ENCODE data around the gene GTF3C1. TPM values are rescaled to one million over a fixed set of nuclear protein-coding genes. Genes with fewer than 3 reads are reported as not detected.
A peak's percentile ranks its signal among the peaks of the same experiment; 100 is the strongest.

Gene GTF3C1
- total RNA-seq, 3 donors from 2014 or later = 31.2 to 44.6 (median 37.4) TPM

- DNase-seq (ENCODE audit: low spot score in 2 of 2) = no peak
- H3K4me1 ChIP-seq = peaks cover 4 to 5% of the 10 kb centered on the region in 2 donors
- H3K4me3 ChIP-seq = peak overlapping the region in 1 of 3 donors; percentile 23
- no peaks in the 10 kb centered on the region for H3K36me3 ChIP-seq
- H3K9me3 ChIP-seq = no peaks in the 10 kb centered on the region
- TF ChIP-seq POLR2AphosphoS5 (IDR thresholded peaks at IDR 0.05) = no peak
- no peak for TF ChIP-seq CTCF (IDR thresholded peaks at IDR 0.05)
- H3K27ac ChIP-seq = no peak overlapping the region
- intact Hi-C loops (cut with DNase I; ENCODE audit: low total_unique reads) = no loop called here
- no peaks in the 10 kb centered on the region for H3K27me3 ChIP-seq
Measured at GRCh38 chr16:27547134-27547533, 2.6 kb downstream of the GTF3C1 start.

- no peak for DNase-seq (ENCODE audit: low spot score in 2 of 2)
Measured at GRCh38 chr16:27544671-27545070, 5.0 kb downstream of the GTF3C1 start.

GRCh38 chr16:27543801-27544200, 5.9 kb downstream of the GTF3C1 start:
- H3K4me1 ChIP-seq = no peaks in the 10 kb centered on the region
- no peak overlapping the region for H3K27ac ChIP-seq
- no peak for DNase-seq (ENCODE audit: low spot score in 2 of 2)
- intact Hi-C loops (cut with DNase I; ENCODE audit: low total_unique reads) = no loop called here
- TF ChIP-seq POLR2A (IDR thresholded peaks at IDR 0.05) (no peak), CTCF (IDR thresholded peaks at IDR 0.05) (no peak), POLR2AphosphoS5 (IDR thresholded peaks at IDR 0.05) (no peak)
- no peaks in the 10 kb centered on the region for H3K27me3 ChIP-seq
- H3K4me3 ChIP-seq = no peak overlapping the region
- no peaks in the 10 kb centered on the region for H3K36me3 ChIP-seq
- no peaks in the 10 kb centered on the region for H3K9me3 ChIP-seq

More at GRCh38 chr16:27544671-27545070, 5.0 kb downstream of the GTF3C1 start:
- intact Hi-C loops (cut with DNase I; ENCODE audit: low total_unique reads) = no loop called here
- no peaks in the 10 kb centered on the region for H3K9me3 ChIP-seq
- no peak for TF ChIP-seq POLR2A (IDR thresholded peaks at IDR 0.05)
- no peak for TF ChIP-seq CTCF (IDR thresholded peaks at IDR 0.05)
- TF ChIP-seq POLR2AphosphoS5 (IDR thresholded peaks at IDR 0.05) = no peak
- no peak overlapping the region for H3K4me3 ChIP-seq
- H3K27me3 ChIP-seq = no peaks in the 10 kb centered on the region
- H3K27ac ChIP-seq = no peak overlapping the region
- no peaks in the 10 kb centered on the region for H3K36me3 ChIP-seq
- H3K4me1 ChIP-seq = no peaks in the 10 kb centered on the region

- no peak for DNase-seq (ENCODE audit: low spot score in 2 of 2)
- peaks cover 3% of the 10 kb centered on the region for H3K36me3 ChIP-seq
- intact Hi-C loops (cut with DNase I; ENCODE audit: low total_unique reads) = no loop called here
Measured at GRCh38 chr16:27539636-27540035, 10.1 kb downstream of the GTF3C1 start.

GRCh38 chr16:27539120-27539519, 10.6 kb downstream of the GTF3C1 start:
- intact Hi-C loops (cut with DNase I; ENCODE audit: low total_unique reads) = no loop called here
- Histone ChIP-seq H3K4me3 (no peak overlapping the region), H3K27me3 (no peaks in the 10 kb centered on the region), H3K4me1 (no peaks in the 10 kb centered on the region), H3K36me3 (peaks cover 3% of the 10 kb centered on the region), H3K9me3 (no peaks in the 10 kb centered on the region), H3K27ac (no peak overlapping the region)
- no peak for DNase-seq (ENCODE audit: low spot score in 2 of 2)
- TF ChIP-seq POLR2A (IDR thresholded peaks at IDR 0.05) = no peak
- TF ChIP-seq POLR2AphosphoS5 (IDR thresholded peaks at IDR 0.05) = no peak
- TF ChIP-seq CTCF (IDR thresholded peaks at IDR 0.05) = no peak

More at GRCh38 chr16:27539636-27540035, 10.1 kb downstream of the GTF3C1 start:
- H3K9me3 ChIP-seq = no peaks in the 10 kb centered on the region
- TF ChIP-seq CTCF (IDR thresholded peaks at IDR 0.05) = no peak
- TF ChIP-seq POLR2A (IDR thresholded peaks at IDR 0.05) = no peak
- no peak for TF ChIP-seq POLR2AphosphoS5 (IDR thresholded peaks at IDR 0.05)
- no peak overlapping the region for H3K4me3 ChIP-seq
- H3K4me1 ChIP-seq = no peaks in the 10 kb centered on the region
- H3K27ac ChIP-seq = no peak overlapping the region
- H3K27me3 ChIP-seq = no peaks in the 10 kb centered on the region

Measured in breast epithelium (tissue), 4 donors.